H9 (cell line): ENCODE data around the gene CWC22. TPM values are rescaled to one million over a fixed set of nuclear protein-coding genes. Genes with fewer than 3 reads are reported as not detected.

ENCODE experiments used
- DNase-seq: peaks from one replicate; pipeline ENCODE4 v3.0.0-alpha.2; 2017
- H2AFZ ChIP-seq: one replicate; pipeline ENCODE4 v1.6.1; 2013; ENCODE audit warnings: mild to moderate bottlenecking, low read length, control low read depth, moderate library complexity
- H2AK5ac ChIP-seq: 2 replicates; pipeline ENCODE4 v1.6.1; 2013; ENCODE audit warnings: low read length, control low read depth, mixed read lengths; ENCODE audit not compliant: insufficient read length
- H2BK120ac ChIP-seq: one replicate; pipeline ENCODE4 v1.6.1; 2013; ENCODE audit warnings: low read depth, mild to moderate bottlenecking, low read length, control low read depth, inconsistent platforms; ENCODE audit not compliant: poor library complexity, severe bottlenecking
- H2BK12ac ChIP-seq: 2 replicates; pipeline ENCODE4 v1.6.1; 2013; ENCODE audit warnings: low read length, control low read depth, mixed read lengths, low read depth; ENCODE audit not compliant: insufficient read length
- H2BK15ac ChIP-seq: 2 replicates; pipeline ENCODE4 v1.6.1; 2013; ENCODE audit warnings: low read depth, low read length, control low read depth
- H2BK20ac ChIP-seq: one replicate; pipeline ENCODE4 v1.6.1; 2013; ENCODE audit warnings: low read depth, mild to moderate bottlenecking, low read length, control low read depth, inconsistent platforms; ENCODE audit not compliant: poor library complexity, severe bottlenecking
- H2BK5ac ChIP-seq: 2 replicates; pipeline ENCODE4 v1.6.1; 2013; ENCODE audit warnings: low read length, control low read depth, mixed read lengths; ENCODE audit not compliant: insufficient read length
- H3K14ac ChIP-seq: 2 replicates; pipeline ENCODE4 v1.6.1; 2013; ENCODE audit warnings: low read length, control low read depth; ENCODE audit not compliant: insufficient read depth
- H3K18ac ChIP-seq: 2 replicates; pipeline ENCODE4 v1.6.1; 2013; ENCODE audit warnings: low read depth, mild to moderate bottlenecking, mixed read lengths, low read length, control low read depth; ENCODE audit not compliant: insufficient read length
- H3K23ac ChIP-seq: 2 replicates; pipeline ENCODE4 v1.6.1; 2013; ENCODE audit warnings: low read length, control low read depth, mixed read lengths, low read depth; ENCODE audit not compliant: insufficient read length
- H3K23me2 ChIP-seq: 2 replicates; pipeline ENCODE4 v1.6.1; 2013; ENCODE audit warnings: low read depth, mild to moderate bottlenecking, mixed read lengths, low read length, control low read depth; ENCODE audit not compliant: insufficient read length, poor library complexity, severe bottlenecking
- H3K27ac ChIP-seq: 2 replicates; pipeline ENCODE4 v1.5.1; 2013; ENCODE audit warnings: low read length, control low read depth, mixed read lengths, low read depth; ENCODE audit not compliant: insufficient read length
- H3K27me3 ChIP-seq: 2 replicates; pipeline ENCODE4 v1.6.1; 2013; ENCODE audit warnings: low read length, control low read depth, inconsistent platforms; ENCODE audit not compliant: insufficient read depth
- H3K4ac ChIP-seq: 2 replicates; pipeline ENCODE4 v1.6.1; 2013; ENCODE audit warnings: low read depth, mild to moderate bottlenecking, control low read depth, inconsistent platforms, low read length, moderate library complexity
- H3K4me1 ChIP-seq: 2 replicates; pipeline ENCODE4 v1.6.1; 2013; ENCODE audit warnings: low read length, control low read depth, inconsistent platforms; ENCODE audit not compliant: insufficient read depth
- H3K4me2 ChIP-seq: 2 replicates; pipeline ENCODE4 v1.6.1; 2013; ENCODE audit warnings: low read length, control low read depth, mixed read lengths; ENCODE audit not compliant: insufficient read length, insufficient read depth
- H3K56ac ChIP-seq: 2 replicates; pipeline ENCODE4 v1.6.1; 2013; ENCODE audit warnings: low read depth, mild to moderate bottlenecking, mixed read lengths, low read length, control low read depth; ENCODE audit not compliant: insufficient read length
- H3K79me1 ChIP-seq: 2 replicates; pipeline ENCODE4 v1.6.1; 2013; ENCODE audit warnings: low read depth, mild to moderate bottlenecking, moderate library complexity, low read length, control low read depth, inconsistent platforms; ENCODE audit not compliant: insufficient read depth, poor library complexity, severe bottlenecking
- H3K79me2 ChIP-seq: 2 replicates; pipeline ENCODE4 v1.6.1; 2013; ENCODE audit warnings: low read length, control low read depth, inconsistent platforms; ENCODE audit not compliant: insufficient read depth
- H3K9ac ChIP-seq: 2 replicates; pipeline ENCODE4 v1.6.1; 2013; ENCODE audit warnings: low read length, control low read depth, mixed read lengths; ENCODE audit not compliant: insufficient read length; ENCODE audit errors: extremely low read depth
- H3K9me3 ChIP-seq: one replicate; pipeline ENCODE4 v1.6.1; 2013; ENCODE audit warnings: low read depth, low read length, inconsistent platforms; ENCODE audit not compliant: control insufficient read depth
- H3T11ph ChIP-seq: one replicate; pipeline ENCODE4 v1.6.1; 2013; ENCODE audit warnings: mild to moderate bottlenecking, low read length, control low read depth, inconsistent platforms
- H4K20me1 ChIP-seq: one replicate; pipeline ENCODE4 v1.6.1; 2013; ENCODE audit not compliant: control insufficient read depth, insufficient read length, insufficient read depth
- H4K5ac ChIP-seq: 2 replicates; pipeline ENCODE4 v1.6.1; 2013; ENCODE audit warnings: low read depth, mild to moderate bottlenecking, mixed read lengths, low read length, control low read depth; ENCODE audit not compliant: insufficient read length
- H4K8ac ChIP-seq: replicated peaks from 2 replicates; pipeline ENCODE4 v1.6.1; 2013; ENCODE audit warnings: low read length, control low read depth, mixed read lengths, low read depth; ENCODE audit not compliant: insufficient read length
- H4K91ac ChIP-seq: 2 replicates; pipeline ENCODE4 v1.6.1; 2013; ENCODE audit warnings: low read depth, mild to moderate bottlenecking, moderate library complexity, mixed read lengths, low read length, control low read depth; ENCODE audit not compliant: insufficient read length
- H3K27ac Mint-ChIP-seq, 3 experiments: 2 replicates in 2 of 3; 3 replicates in 1 of 3; pipeline ENCODE4 v1.8.0; 2020 to 2021; ENCODE audit warnings: mixed read lengths in 3 of 3, mild to moderate bottlenecking in 1 of 3, moderate library complexity in 1 of 3
- H3K27me3 Mint-ChIP-seq: 2 replicates; pipeline ENCODE4 v1.8.0; 2021; ENCODE audit warnings: low read depth, mild to moderate bottlenecking, moderate library complexity, mixed read lengths
- H3K36me3 Mint-ChIP-seq, 3 experiments: 2 replicates in 2 of 3; 3 replicates in 1 of 3; pipeline ENCODE4 v1.8.0; 2020 to 2021; ENCODE audit warnings: low read depth in 3 of 3, mixed read lengths in 3 of 3; ENCODE audit not compliant: insufficient read depth in 1 of 3
- H3K4me1 Mint-ChIP-seq, 2 experiments: 2 replicates each; pipeline ENCODE4 v1.8.0; 2020; ENCODE audit warnings: mixed read lengths in 2 of 2
- H3K4me3 Mint-ChIP-seq, 2 experiments: 2 replicates in 1 of 2; 3 replicates in 1 of 2; pipeline ENCODE4 v1.8.0; 2020 to 2021; ENCODE audit warnings: mild to moderate bottlenecking in 2 of 2, mixed read lengths in 2 of 2, moderate library complexity in 1 of 2
- H3K9me3 Mint-ChIP-seq, 2 experiments: 2 replicates in 1 of 2; 3 replicates in 1 of 2; pipeline ENCODE4 v1.8.0; 2020; ENCODE audit warnings: mild to moderate bottlenecking in 2 of 2, mixed read lengths in 2 of 2, moderate library complexity in 1 of 2
- CTCF ChIP-seq: fragments of 200-600 bp; sonication (generic); conservative IDR thresholded peaks from 3 replicates; pipeline ENCODE4 v1.8.0; 2021; ENCODE audit warnings: antibody characterized with exemption, mild to moderate bottlenecking
- WGBS: extraction: QIAGEN DNeasy Blood & Tissue Kit; methylation state at CpG from one replicate; pipeline ENCODE4 v1.1.7; 2013; ENCODE audit warnings: missing lambda C conversion rate, low lambda C conversion rate, mixed read lengths; ENCODE audit not compliant: insufficient read length; ENCODE audit errors: extremely low coverage; 5-methylcytosine and 5-hydroxymethylcytosine counted together
- total RNA-seq: library from RNA; stranded (reverse); gene quantifications from 2 replicates; pipeline ENCODE4 v1.2.1, GENCODE V29; 2021

Gene CWC22
- total RNA-seq, 1 experiment from 2014 or later, result 43.4 TPM

GRCh38 chr2:179981085-179981484 is 26.0 kb downstream of the CWC22 start:
- Histone ChIP-seq H3K4me1 (no peaks in the 10 kb centered on the region), H3K56ac (no peak overlapping the region), H3K23ac (no peak overlapping the region), H4K8ac (no peak overlapping the region), H3K79me2 (no peaks in the 10 kb centered on the region), H4K5ac (no peak overlapping the region), H4K91ac (no peak overlapping the region), H3K79me1 (no peaks in the 10 kb centered on the region), H3T11ph (no peak overlapping the region), H2AFZ (no peak overlapping the region), H3K9me3 (no peaks in the 10 kb centered on the region), H3K27me3 (no peaks in the 10 kb centered on the region), H3K4me2 (no peak overlapping the region), H3K23me2 (no peaks in the 10 kb centered on the region), H2BK5ac (no peak overlapping the region), H3K27ac (no peak overlapping the region), H3K9ac (no peak overlapping the region), H2BK20ac (no peak overlapping the region), H2BK12ac (no peak overlapping the region), H4K20me1 (no peaks in the 10 kb centered on the region), H2BK15ac (no peak overlapping the region), H3K14ac (no peak overlapping the region), H2BK120ac (no peak overlapping the region), H3K18ac (no peak overlapping the region), H2AK5ac (no peak overlapping the region), H3K4ac (no peak overlapping the region)
- Mint-ChIP-seq H3K27ac (no peak overlapping the region), H3K36me3 (peaks cover 43 to 81% (median 79%) of the 10 kb centered on the region in 3 experiments), H3K27me3 (no peaks in the 10 kb centered on the region), H3K4me1 (0 out of 4 replicates have a peak, but pooled peaks cover 0 to 2% of the 10 kb centered on the region in 2 experiments), H3K4me3 (no peak overlapping the region), H3K9me3 (no peaks in the 10 kb centered on the region)
- no peak for DNase-seq
- TF ChIP-seq CTCF, result no peak
- no CpG with 5 or more reads among the region's 1 CpG for WGBS
